ENCODE measurements around the gene LRFN4. TPM values are rescaled to one million over a fixed set of nuclear protein-coding genes. Genes with fewer than 3 reads are reported as not detected.
A peak's percentile ranks its signal among the peaks of the same experiment; 100 is the strongest.

LRFN4 gene
- total and polyA plus RNA-seq, 2 of the 13 experiments (the other 11 are each of a cell fraction or from before 2014, with no cell fraction given) = 1.3 to 6.8 TPM

GRCh38 chr11:66901964-66902390 is 45.1 kb downstream of the LRFN4 start (continued):
- no peak for TF ChIP-seq CBX2 (IDR thresholded peaks at IDR 0.05; ENCODE audit: low read depth, low read length)
- no peak for TF ChIP-seq CBX2 (CRISPR knock-in tag; IDR thresholded peaks at IDR 0.05; ENCODE audit: low read depth)
- no peak for TF ChIP-seq TBP (CRISPR knock-in tag; IDR thresholded peaks at IDR 0.05)
- TF ChIP-seq CBX1 (IDR thresholded peaks at IDR 0.05; ENCODE audit: low read depth) = no peak
- peak; percentile 76; the same call in 1 of the 2 replicates for TF ChIP-seq GATA4 (IDR thresholded peaks at IDR 0.05; ENCODE audit: borderline replicate concordance, low read depth)
- TF ChIP-seq, protein P1, sequence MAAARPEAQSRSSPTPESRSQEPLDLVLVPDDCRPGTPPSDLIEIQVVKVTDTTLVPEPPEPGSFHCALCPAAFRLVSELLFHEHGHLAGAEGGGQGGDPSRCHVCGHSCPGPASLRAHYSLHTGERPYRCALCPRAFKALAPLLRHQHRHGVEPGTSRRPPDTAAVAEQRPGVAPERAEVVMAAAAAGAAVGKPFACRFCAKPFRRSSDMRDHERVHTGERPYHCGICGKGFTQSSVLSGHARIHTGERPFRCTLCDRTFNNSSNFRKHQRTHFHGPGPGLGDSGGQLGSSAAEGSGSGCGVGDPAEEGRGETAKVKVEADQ (CRISPR knock-in tag; IDR thresholded peaks at IDR 0.05; ENCODE audit: borderline replicate concordance) = 0 out of 2 replicates have a peak, but pooled peaks have one; percentile 38
- no peak for TF ChIP-seq ZNF740 (CRISPR knock-in tag; IDR thresholded peaks at IDR 0.05)
- no peak for TF ChIP-seq U2AF2 (IDR thresholded peaks at IDR 0.05; ENCODE audit: low read depth, low read length)
- TF ChIP-seq ZNF547 (CRISPR knock-in tag; IDR thresholded peaks at IDR 0.05) = no peak
- TF ChIP-seq HNRNPK (IDR thresholded peaks at IDR 0.05; ENCODE audit: low read depth, low read length, poor library complexity, severe bottlenecking) = no peak
- no peak for TF ChIP-seq PRPF4 (IDR thresholded peaks at IDR 0.05; ENCODE audit: low read depth, low read length, poor library complexity, severe bottlenecking)
- no peak for TF ChIP-seq SRSF1 (optimal IDR thresholded peaks at IDR 0.05; ENCODE audit: low read depth, low read length)
- peak; percentile 94; the same call in 1 of the 2 replicates for TF ChIP-seq SMAD3 (CRISPR knock-in tag; IDR thresholded peaks at IDR 0.05)
- no peak for TF ChIP-seq ZNF235 (CRISPR knock-in tag; IDR thresholded peaks at IDR 0.05; ENCODE audit: borderline replicate concordance)
- TF ChIP-seq SYNCRIP (IDR thresholded peaks at IDR 0.05; ENCODE audit: insufficient read depth, low read depth, low read length) = no peak
- no peak for TF ChIP-seq ZFAT (CRISPR knock-in tag; conservative IDR thresholded peaks at IDR 0.05)
- TF ChIP-seq SKI (IDR thresholded peaks at IDR 0.05; ENCODE audit: partially characterized antibody) = peak; percentile 98
- no peak for TF ChIP-seq MLLT10 (CRISPR knock-in tag; IDR thresholded peaks at IDR 0.05)
- TF ChIP-seq ZFY (CRISPR knock-in tag; IDR thresholded peaks at IDR 0.05) = peak; percentile 17; the same call in 1 of the 2 replicates
- no peak for TF ChIP-seq ZNF773 (CRISPR knock-in tag; IDR thresholded peaks at IDR 0.05; ENCODE audit: borderline replicate concordance)
- TF ChIP-seq SNAI1 (CRISPR knock-in tag; IDR thresholded peaks at IDR 0.05; ENCODE audit: borderline replicate concordance) = no peak
- 0 out of 2 replicates have a peak, but pooled peaks have one; percentile 31 for TF ChIP-seq ZNF343 (CRISPR knock-in tag; IDR thresholded peaks at IDR 0.05)
- no peak for TF ChIP-seq ZBTB14 (CRISPR knock-in tag; IDR thresholded peaks at IDR 0.05)
- no peak; the same call in 1 of the 2 replicates for TF ChIP-seq ZNF747 (CRISPR knock-in tag; IDR thresholded peaks at IDR 0.05; ENCODE audit: borderline replicate concordance)
- TF ChIP-seq ISL2 (CRISPR knock-in tag; IDR thresholded peaks at IDR 0.05) = peak; percentile 90
- peak; percentile 55 for TF ChIP-seq TCF7 (IDR thresholded peaks at IDR 0.05; ENCODE audit: low read depth)
- TF ChIP-seq PHF21A (CRISPR knock-in tag; IDR thresholded peaks at IDR 0.05) = peak; percentile 92
- TF ChIP-seq, protein P2, sequence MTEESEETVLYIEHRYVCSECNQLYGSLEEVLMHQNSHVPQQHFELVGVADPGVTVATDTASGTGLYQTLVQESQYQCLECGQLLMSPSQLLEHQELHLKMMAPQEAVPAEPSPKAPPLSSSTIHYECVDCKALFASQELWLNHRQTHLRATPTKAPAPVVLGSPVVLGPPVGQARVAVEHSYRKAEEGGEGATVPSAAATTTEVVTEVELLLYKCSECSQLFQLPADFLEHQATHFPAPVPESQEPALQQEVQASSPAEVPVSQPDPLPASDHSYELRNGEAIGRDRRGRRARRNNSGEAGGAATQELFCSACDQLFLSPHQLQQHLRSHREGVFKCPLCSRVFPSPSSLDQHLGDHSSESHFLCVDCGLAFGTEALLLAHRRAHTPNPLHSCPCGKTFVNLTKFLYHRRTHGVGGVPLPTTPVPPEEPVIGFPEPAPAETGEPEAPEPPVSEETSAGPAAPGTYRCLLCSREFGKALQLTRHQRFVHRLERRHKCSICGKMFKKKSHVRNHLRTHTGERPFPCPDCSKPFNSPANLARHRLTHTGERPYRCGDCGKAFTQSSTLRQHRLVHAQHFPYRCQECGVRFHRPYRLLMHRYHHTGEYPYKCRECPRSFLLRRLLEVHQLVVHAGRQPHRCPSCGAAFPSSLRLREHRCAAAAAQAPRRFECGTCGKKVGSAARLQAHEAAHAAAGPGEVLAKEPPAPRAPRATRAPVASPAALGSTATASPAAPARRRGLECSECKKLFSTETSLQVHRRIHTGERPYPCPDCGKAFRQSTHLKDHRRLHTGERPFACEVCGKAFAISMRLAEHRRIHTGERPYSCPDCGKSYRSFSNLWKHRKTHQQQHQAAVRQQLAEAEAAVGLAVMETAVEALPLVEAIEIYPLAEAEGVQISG (CRISPR knock-in tag; IDR thresholded peaks at IDR 0.05) = peak; percentile 83
- TF ChIP-seq TEAD2 (CRISPR knock-in tag; IDR thresholded peaks at IDR 0.05) = no peak
